ENCODE measurements around the gene GABBR2. TPM values are rescaled to one million over a fixed set of nuclear protein-coding genes. Genes with fewer than 3 reads are reported as not detected.

The GABBR2 gene
- total and polyA plus RNA-seq, 12 donors, result 0.17 to 9.0 (median 3.7) TPM

DNA sequence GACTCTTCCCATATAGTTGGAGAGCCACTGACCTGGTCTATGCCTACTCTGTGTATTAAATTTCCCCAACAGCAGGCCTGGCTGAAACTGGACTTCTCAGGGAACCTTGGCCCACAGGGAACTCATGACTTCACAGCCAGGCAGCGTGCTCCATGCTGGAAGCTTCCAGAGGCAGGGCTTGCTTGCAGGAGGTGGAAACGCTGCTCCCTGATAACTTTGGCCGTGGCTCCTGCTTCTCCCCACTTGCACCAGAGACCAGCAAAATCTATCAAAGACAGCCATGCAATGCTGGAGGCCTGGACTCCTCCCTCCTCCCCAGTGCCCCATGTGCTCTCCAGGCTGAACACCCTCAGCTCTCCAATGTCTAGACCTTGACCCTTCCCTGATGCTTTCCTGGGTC is 137.1 kb downstream of the GABBR2 start:
- TF ChIP-seq CTCF (IDR thresholded peaks at IDR 0.05) (no peak), POLR2A (IDR thresholded peaks at IDR 0.05) (no peak)
- intact Hi-C loops (cut with DNase I), result no loop called here
- WGBS, 4 donors, result 60 to 90% (median 88%) methylated on average over 1 to 3 of the region's 3 CpGs
- Histone ChIP-seq H3K27ac (no peak overlapping the region), H3K4me1 (replicated peaks in 1 of 2) (no peaks in the 10 kb centered on the region), H3K27me3 (no peaks in the 10 kb centered on the region), H3K9me3 (replicated peaks in 1 of 3) (no peaks in the 10 kb centered on the region), H3K36me3 (replicated peaks in 1 of 2) (no peaks in the 10 kb centered on the region), H3K4me3 (no peak overlapping the region)
- peak in 1 of 7 donors; percentile 21 for DNase-seq

GRCh38 chr9:98570663-98571440 is 137.9 kb downstream of the GABBR2 start:
- Histone ChIP-seq H3K4me3 (no peak overlapping the region), H3K27ac (no peak overlapping the region), H3K9me3 (replicated peaks in 1 of 3) (no peaks in the 10 kb centered on the region), H3K4me1 (replicated peaks in 1 of 2) (no peaks in the 10 kb centered on the region), H3K27me3 (no peaks in the 10 kb centered on the region), H3K36me3 (replicated peaks in 1 of 2) (no peaks in the 10 kb centered on the region)
- TF ChIP-seq CTCF (IDR thresholded peaks at IDR 0.05) (no peak), POLR2A (IDR thresholded peaks at IDR 0.05) (no peak)
- peak in 2 of 7 donors; percentile 16 to 45 for DNase-seq
- intact Hi-C loops (cut with DNase I), result no loop called here
- 68 to 72% (median 71%) methylated on average over 8 to 12 of the region's 12 CpGs for WGBS, 4 donors

DNA sequence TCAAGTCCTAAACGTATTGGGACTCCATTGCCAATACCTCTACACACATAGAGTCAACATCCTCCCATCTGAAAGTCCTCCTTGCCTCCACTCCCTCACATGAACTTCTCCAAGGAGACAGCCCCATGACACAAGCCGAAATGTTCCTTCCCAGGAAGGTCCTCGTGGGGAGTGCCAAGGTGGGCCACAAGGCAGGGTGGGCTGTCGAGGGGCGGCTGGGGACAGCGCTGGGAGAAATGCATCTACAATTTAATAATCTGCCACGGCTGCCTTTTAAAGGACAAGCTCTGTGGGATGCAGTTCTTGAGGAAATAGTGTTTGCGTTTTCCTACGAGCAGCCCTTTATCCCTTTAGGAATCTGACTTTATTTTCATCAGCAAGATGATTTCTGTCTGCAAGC is 138.7 kb downstream of the GABBR2 start:
- Histone ChIP-seq H3K27ac (no peak overlapping the region), H3K4me3 (no peak overlapping the region), H3K36me3 (replicated peaks in 1 of 2) (no peaks in the 10 kb centered on the region), H3K27me3 (no peaks in the 10 kb centered on the region), H3K9me3 (replicated peaks in 1 of 3) (no peaks in the 10 kb centered on the region), H3K4me1 (replicated peaks in 1 of 2) (no peaks in the 10 kb centered on the region)
- TF ChIP-seq POLR2A (IDR thresholded peaks at IDR 0.05), result no peak
- intact Hi-C loops (cut with DNase I), result no loop called here
- DNase-seq, result peak in 1 of 7 donors; percentile 17
- WGBS, 4 donors, result 85 to 93% (median 87%) methylated on average over 9 of the region's 9 CpGs

GRCh38 chr9:98569491-98569890 is 139.2 kb downstream of the GABBR2 start:
- no peaks in the 10 kb centered on the region for H3K9me3 ChIP-seq (replicated peaks in 1 of 3)
- DNase-seq, result peak in 1 of 7 donors; percentile 1
- no peaks in the 10 kb centered on the region for H3K4me1 ChIP-seq (replicated peaks in 1 of 2)
- intact Hi-C loops (cut with DNase I), result no loop called here
- TF ChIP-seq POLR2A (IDR thresholded peaks at IDR 0.05) (no peak), CTCF (IDR thresholded peaks at IDR 0.05) (no peak)
- H3K4me3 ChIP-seq, result no peak overlapping the region
- H3K27ac ChIP-seq, result no peak overlapping the region
- WGBS, 4 donors, result 76 to 92% (median 83%) methylated on average over 4 of the region's 4 CpGs
- no peaks in the 10 kb centered on the region for H3K36me3 ChIP-seq (replicated peaks in 1 of 2)
- no peaks in the 10 kb centered on the region for H3K27me3 ChIP-seq

Measured in adrenal gland (tissue), 12 donors.